GM19035 (cell line): Measurements from ENCODE around the gene KRTAP12-3.
"Not testable (repeated sequence)": the region's sequence is repeated elsewhere in the genome, so short reads cannot be mapped to it uniquely, and the experiment has no call there.

Source experiments
- ATAC-seq: cut with Tn5 transposase; IDR thresholded peaks from one replicate; pipeline ENCODE4 v1.9.1; 2021; ENCODE audit not compliant: unreplicated experiment

KRTAP12-3 gene

GRCh38 chr21:44650265-44650972 lies 7.3 kb upstream of the KRTAP12-3 start:
- ATAC-seq, result no peak

GRCh38 chr21:44650973-44651675 lies 6.6 kb upstream of the KRTAP12-3 start:
- ATAC-seq, result no peak

GRCh38 chr21:44653123-44653522 lies 4.6 kb upstream of the KRTAP12-3 start:
- no peak for ATAC-seq

- ATAC-seq, result no peak
These were observed 3.8 kb upstream of the KRTAP12-3 start for GRCh38 chr21:44653656-44654575.

- no peak for ATAC-seq
These were observed 3.1 kb upstream of the KRTAP12-3 start, which contains the start of gene KRTAP12-4 for GRCh38 chr21:44654576-44655175. Gene KRTAP12-4, minus strand, starts transcription at chr21:44654659. Its CDS starts 45 bp downstream, at chr21:44654614.

- no peak for ATAC-seq
These were observed 864 bp upstream of the KRTAP12-3 start for GRCh38 chr21:44656868-44657267.

- no peak for ATAC-seq
These were observed 794 bp downstream of the KRTAP12-3 start for GRCh38 chr21:44658541-44658910.

GRCh38 chr21:44658913-44659595 lies 1.3 kb downstream of the KRTAP12-3 start:
- no peak for ATAC-seq

GRCh38 chr21:44661567-44661966 lies 3.8 kb downstream of the KRTAP12-3 start:
- ATAC-seq, result not testable (repeated sequence)

- ATAC-seq, result no peak
These were observed 7.0 kb downstream of the KRTAP12-3 start for GRCh38 chr21:44664691-44665090.

- no peak for ATAC-seq
These were observed 8.9 kb downstream of the KRTAP12-3 start, which contains the start of gene KRTAP12-2 for GRCh38 chr21:44666401-44667320. Gene KRTAP12-2, minus strand, starts transcription at chr21:44666927. Its CDS starts 41 bp downstream, at chr21:44666886.

- no peak for ATAC-seq
These were observed 9.9 kb downstream of the KRTAP12-3 start for GRCh38 chr21:44667612-44668011.

- no peak for ATAC-seq
These were observed 13.1 kb downstream of the KRTAP12-3 start for GRCh38 chr21:44670642-44671432.

GRCh38 chr21:44671911-44672310 lies 14.2 kb downstream of the KRTAP12-3 start:
- ATAC-seq, result no peak

- no peak for ATAC-seq
These were observed 20.1 kb downstream of the KRTAP12-3 start for GRCh38 chr21:44677881-44678280.

- ATAC-seq, result no peak
These were observed 23.4 kb downstream of the KRTAP12-3 start for GRCh38 chr21:44681152-44681551.

- no peak for ATAC-seq
These were observed 24.3 kb downstream of the KRTAP12-3 start, which contains the start of gene KRTAP12-1 for GRCh38 chr21:44681861-44682579. Gene KRTAP12-1, minus strand, starts transcription at chr21:44682163. Its CDS starts 40 bp downstream, at chr21:44682123.
